Gastrocnemius medialis (tissue), 4 donors: ENCODE data around the gene IL18R1.

Experiments
- POLR2A ChIP-seq, 2 donors: fragments of 450-650 bp; IDR thresholded peaks; one replicate each; pipeline ENCODE4 v1.6.1; 2017; ENCODE audit warnings: antibody characterized with exemption in 2 of 2, mild to moderate bottlenecking in 2 of 2, moderate library complexity in 2 of 2
- TF ChIP-seq, protein P1 (sequence below), 5 experiments: fragments of 450-650 bp in 3 of 5; fragments of 200-600 bp in 2 of 5; sonication (generic) in 2 of 5; IDR thresholded peaks in 4 of 5; conservative IDR thresholded peaks in 1 of 5; 1 replicate in 4 of 5; 2 replicates in 1 of 5; pipeline ENCODE4 v1.5.1; 2016 to 2019; ENCODE audit warnings: antibody characterized with exemption in 5 of 5, mild to moderate bottlenecking in 3 of 5, moderate library complexity in 3 of 5

GRCh38 chr2:102425441-102426132 lies 70.0 kb downstream of the IL18R1 start:
- TF ChIP-seq, protein P1, sequence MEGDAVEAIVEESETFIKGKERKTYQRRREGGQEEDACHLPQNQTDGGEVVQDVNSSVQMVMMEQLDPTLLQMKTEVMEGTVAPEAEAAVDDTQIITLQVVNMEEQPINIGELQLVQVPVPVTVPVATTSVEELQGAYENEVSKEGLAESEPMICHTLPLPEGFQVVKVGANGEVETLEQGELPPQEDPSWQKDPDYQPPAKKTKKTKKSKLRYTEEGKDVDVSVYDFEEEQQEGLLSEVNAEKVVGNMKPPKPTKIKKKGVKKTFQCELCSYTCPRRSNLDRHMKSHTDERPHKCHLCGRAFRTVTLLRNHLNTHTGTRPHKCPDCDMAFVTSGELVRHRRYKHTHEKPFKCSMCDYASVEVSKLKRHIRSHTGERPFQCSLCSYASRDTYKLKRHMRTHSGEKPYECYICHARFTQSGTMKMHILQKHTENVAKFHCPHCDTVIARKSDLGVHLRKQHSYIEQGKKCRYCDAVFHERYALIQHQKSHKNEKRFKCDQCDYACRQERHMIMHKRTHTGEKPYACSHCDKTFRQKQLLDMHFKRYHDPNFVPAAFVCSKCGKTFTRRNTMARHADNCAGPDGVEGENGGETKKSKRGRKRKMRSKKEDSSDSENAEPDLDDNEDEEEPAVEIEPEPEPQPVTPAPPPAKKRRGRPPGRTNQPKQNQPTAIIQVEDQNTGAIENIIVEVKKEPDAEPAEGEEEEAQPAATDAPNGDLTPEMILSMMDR (IDR thresholded peaks at IDR 0.05 in 4 of 5, conservative IDR thresholded peaks at IDR 0.05 in 1 of 5), result no peak
- no peak for TF ChIP-seq POLR2A (IDR thresholded peaks at IDR 0.05)
